Right lobe of liver (tissue), 6 donors: ENCODE data around the gene TXNDC5. TPM values are rescaled to one million over a fixed set of nuclear protein-coding genes. Genes with fewer than 3 reads are reported as not detected.

Source experiments
- ATAC-seq, 4 donors: fragments of 200-7000 bp; cut with Tn5 transposase; one replicate each; pipeline ENCODE4 v1.9.1; 2020; ENCODE audit warnings: mild to moderate bottlenecking in 4 of 4, moderate library complexity in 4 of 4
- DNase-seq, 3 donors: peaks; one replicate each; pipeline ENCODE4 v3.0.0-alpha.2; 2020
- H3K27ac ChIP-seq, 3 donors: fragments of 200-600 bp; one replicate each; pipeline ENCODE4 v1.8.0; 2022
- H3K27me3 ChIP-seq, 2 donors: fragments of 200-600 bp; one replicate each; pipeline ENCODE4 v1.8.0; 2022
- H3K36me3 ChIP-seq, 4 donors: fragments of 200-600 bp; sonication (generic) in 1 of 4; one replicate each; pipeline versions ENCODE4 v1.5.1 to v1.8.0; 2017 to 2022; ENCODE audit warnings: control low read depth in 1 of 4
- H3K4me1 ChIP-seq, 4 donors: fragments of 200-600 bp; sonication (generic) in 1 of 4; one replicate each; pipeline versions ENCODE4 v1.5.1 to v1.8.0; 2017 to 2022; ENCODE audit warnings: control low read depth in 1 of 4
- H3K4me3 ChIP-seq, 3 donors: fragments of 200-600 bp; one replicate each; pipeline ENCODE4 v1.8.0; 2022
- H3K9me3 ChIP-seq, 4 donors: fragments of 200-600 bp; sonication (generic) in 1 of 4; one replicate each; pipeline versions ENCODE4 v1.5.1 to v1.8.0; 2017 to 2022; ENCODE audit warnings: control low read depth in 1 of 4
- POLR2A ChIP-seq: fragments of 450-650 bp; IDR thresholded peaks from one replicate; pipeline ENCODE4 v1.6.1; 2017; ENCODE audit warnings: antibody characterized with exemption, mild to moderate bottlenecking
- WGBS: methylation state at CpG from one replicate; pipeline ENCODE4 v1.1.6; 2018; ENCODE audit warnings: low coverage, low lambda C conversion rate; ENCODE audit not compliant: insufficient coverage; ENCODE audit errors: missing lambda C conversion rate; 5-methylcytosine and 5-hydroxymethylcytosine counted together
- intact Hi-C, 2 donors: fragments of 100-400 bp; cut with DNase I; formaldehyde crosslinking; loops; one replicate each; pipeline versions ENCODE4 v1.11.2 to v1.14.1; 2022
- long read RNA-seq: library from polyadenylated mRNA; unstranded; transcript quantifications from one replicate; pipeline ENCODE4 v2.0.0, GENCODE V29; 2019
- total RNA-seq, 6 experiments: library from RNA; depleted of rRNA in 2 of 6; stranded (reverse); fragments of >200 nt in 2 of 6; fragmentation: NEBNext Ultra II Directional in 3 of 6; extraction: Animal tissue kit (Norgen Biotek cat#: 25700) in 3 of 6; gene quantifications; one replicate each; pipeline versions ENCODE4 v1.1.0 to v1.2.4, GENCODE V29; 2016 to 2023
- TF ChIP-seq, protein P1 (sequence below), 4 donors: fragments of 200-600 bp in 3 of 4; fragments of 450-650 bp in 1 of 4; IDR thresholded peaks; one replicate each; pipeline versions ENCODE4 v1.5.1 to v1.8.0; 2016 to 2022; ENCODE audit warnings: antibody characterized with exemption in 4 of 4, mild to moderate bottlenecking in 2 of 4
- donor health status: DM: no; HTN: yes; CAD: no.
- donor health status: DM: no; HTN: no; CAD: no.
- donor health status: DM: no; HTN: no; CAD: no.
- donor health status: DM: no; HTN: yes; CAD: no.
- donor health status: DM: no; HTN: yes; CAD: no.

TXNDC5 gene
- 100 to 1,000 TPM in 5 of 6 experiments, 10 to 100 TPM in 1; 87.9 to 187 (median 133) TPM for total RNA-seq
- long read RNA-seq, partial matches to known transcripts: 0 of 3 reads
- long read RNA-seq, other reads (novel, unspliced or antisense): 2 of 3 reads

DNA sequence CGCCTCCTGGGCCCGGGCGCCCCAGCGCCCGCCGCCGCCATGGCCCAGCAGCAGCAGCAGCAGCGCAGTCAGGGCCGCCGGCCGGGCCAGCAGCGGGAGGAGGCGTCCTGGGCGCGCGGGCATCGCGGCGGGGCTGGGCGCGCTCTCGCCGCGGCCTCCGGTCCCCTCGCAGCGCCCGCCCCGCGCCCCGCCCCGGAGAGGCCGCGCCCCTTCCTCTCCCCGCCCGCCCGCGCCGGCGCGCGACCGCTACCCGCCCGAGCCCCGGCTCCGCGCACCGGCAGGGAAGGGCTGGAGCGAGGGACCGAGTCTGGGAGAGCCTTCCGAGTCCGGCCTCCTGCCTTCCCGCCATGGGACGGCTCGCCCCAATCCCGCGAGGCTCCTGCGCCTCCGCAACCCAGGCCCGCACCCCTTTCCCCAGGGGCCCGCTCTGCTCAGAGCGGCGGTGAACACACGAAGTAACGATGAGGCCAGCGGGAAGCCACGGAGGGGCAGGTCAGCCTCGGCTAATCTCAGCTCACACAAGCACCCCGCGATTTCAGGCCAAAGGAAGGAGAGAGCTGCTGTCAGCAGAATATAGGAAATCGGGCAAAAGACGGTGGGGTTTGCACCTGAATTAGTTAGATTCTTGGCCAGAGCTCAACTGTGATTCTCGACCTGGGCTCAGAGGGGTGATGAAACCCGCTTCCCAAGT, at the start of gene TXNDC5:
TXNDC5 (minus strand) TSS at position 135 of the 691 bp plus-strand sequence; CDS start at position 123, 12 bp downstream.
- H3K27ac ChIP-seq: peak within 1 kb of the TSS; percentile 66 to 78 (median 75)
- peak; percentile 76 for TF ChIP-seq POLR2A
- TF ChIP-seq, protein P1, sequence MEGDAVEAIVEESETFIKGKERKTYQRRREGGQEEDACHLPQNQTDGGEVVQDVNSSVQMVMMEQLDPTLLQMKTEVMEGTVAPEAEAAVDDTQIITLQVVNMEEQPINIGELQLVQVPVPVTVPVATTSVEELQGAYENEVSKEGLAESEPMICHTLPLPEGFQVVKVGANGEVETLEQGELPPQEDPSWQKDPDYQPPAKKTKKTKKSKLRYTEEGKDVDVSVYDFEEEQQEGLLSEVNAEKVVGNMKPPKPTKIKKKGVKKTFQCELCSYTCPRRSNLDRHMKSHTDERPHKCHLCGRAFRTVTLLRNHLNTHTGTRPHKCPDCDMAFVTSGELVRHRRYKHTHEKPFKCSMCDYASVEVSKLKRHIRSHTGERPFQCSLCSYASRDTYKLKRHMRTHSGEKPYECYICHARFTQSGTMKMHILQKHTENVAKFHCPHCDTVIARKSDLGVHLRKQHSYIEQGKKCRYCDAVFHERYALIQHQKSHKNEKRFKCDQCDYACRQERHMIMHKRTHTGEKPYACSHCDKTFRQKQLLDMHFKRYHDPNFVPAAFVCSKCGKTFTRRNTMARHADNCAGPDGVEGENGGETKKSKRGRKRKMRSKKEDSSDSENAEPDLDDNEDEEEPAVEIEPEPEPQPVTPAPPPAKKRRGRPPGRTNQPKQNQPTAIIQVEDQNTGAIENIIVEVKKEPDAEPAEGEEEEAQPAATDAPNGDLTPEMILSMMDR (IDR thresholded peaks at IDR 0.05): no peak
- no peaks in the 10 kb centered on the region for H3K27me3 ChIP-seq
- no peaks in the 10 kb centered on the region for H3K36me3 ChIP-seq
- DNase-seq (peak; percentile 88 to 91 (median 90)), ATAC-seq (peak; percentile 80 to 87 (median 83))
- H3K4me1 ChIP-seq: peaks cover 0 to 37% (median 6%) of the 10 kb centered on the region in 4 donors
- peak within 1 kb of the TSS; percentile 73 to 75 (median 74) for H3K4me3 ChIP-seq
- intact Hi-C loops: no loop called here
- H3K9me3 ChIP-seq: no peaks in the 10 kb centered on the region
- 0% methylated on average over 8 of the region's 75 CpGs for WGBS

DNA sequence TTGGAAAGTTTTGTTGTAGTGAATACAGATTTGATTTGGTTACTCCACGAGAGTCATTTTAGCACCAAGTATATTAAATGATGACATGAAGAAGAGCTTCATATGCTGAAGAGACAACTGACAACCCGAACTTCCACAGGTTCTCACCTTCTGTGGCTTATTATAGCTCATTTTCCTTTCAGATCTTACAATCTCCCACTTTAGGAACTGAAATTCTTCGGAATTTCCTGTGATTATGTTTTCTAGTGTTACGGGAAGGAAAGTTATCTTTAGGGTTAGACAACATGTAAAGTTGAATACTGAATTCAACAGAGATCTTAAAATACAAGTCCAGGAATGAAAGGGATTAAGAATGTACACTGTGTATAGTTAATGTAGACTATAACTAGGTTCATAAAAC, 49.6 kb upstream of the TXNDC5 start:
- ATAC-seq (no peak), DNase-seq (no peak)
- intact Hi-C loops: no loop called here
- Histone ChIP-seq H3K36me3 (no peaks in the 10 kb centered on the region), H3K27ac (no peak overlapping the region), H3K4me1 (no peaks in the 10 kb centered on the region), H3K4me3 (no peak overlapping the region), H3K9me3 (no peaks in the 10 kb centered on the region), H3K27me3 (no peaks in the 10 kb centered on the region)
- TF ChIP-seq, protein P1 (IDR thresholded peaks at IDR 0.05): no peak
- no peak for TF ChIP-seq POLR2A
- WGBS: 49% methylated on average over 4 of the region's 4 CpGs

DNA sequence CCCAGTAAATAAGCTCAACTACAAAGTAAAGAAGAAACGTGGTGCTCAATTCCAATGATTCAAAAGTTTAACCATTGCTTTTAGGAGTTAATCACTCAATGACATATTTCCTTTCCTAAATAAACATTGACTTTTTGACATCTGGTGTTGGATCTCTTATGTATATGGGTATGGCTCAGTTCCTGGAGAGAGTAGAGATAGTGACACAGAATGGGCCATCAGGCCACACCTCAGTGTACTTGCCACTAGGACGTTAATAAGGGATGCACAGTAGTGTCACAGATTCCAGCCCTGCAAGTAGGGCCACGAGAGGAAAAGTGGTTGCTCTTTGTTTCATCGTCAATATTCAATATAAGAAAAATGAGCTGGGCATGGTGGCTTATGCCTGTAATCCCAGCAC, 48.9 kb upstream of the TXNDC5 start:
- H3K4me1 ChIP-seq: no peaks in the 10 kb centered on the region
- H3K9me3 ChIP-seq: no peaks in the 10 kb centered on the region
- no peak for ATAC-seq
- H3K4me3 ChIP-seq: no peak overlapping the region
- H3K36me3 ChIP-seq: no peaks in the 10 kb centered on the region
- no peak overlapping the region for H3K27ac ChIP-seq
- DNase-seq: no peak
- no peak for TF ChIP-seq POLR2A
- TF ChIP-seq, protein P1 (IDR thresholded peaks at IDR 0.05): no peak
- intact Hi-C loops: no loop called here
- no peaks in the 10 kb centered on the region for H3K27me3 ChIP-seq
- 73% methylated on average over 4 of the region's 4 CpGs for WGBS

DNA sequence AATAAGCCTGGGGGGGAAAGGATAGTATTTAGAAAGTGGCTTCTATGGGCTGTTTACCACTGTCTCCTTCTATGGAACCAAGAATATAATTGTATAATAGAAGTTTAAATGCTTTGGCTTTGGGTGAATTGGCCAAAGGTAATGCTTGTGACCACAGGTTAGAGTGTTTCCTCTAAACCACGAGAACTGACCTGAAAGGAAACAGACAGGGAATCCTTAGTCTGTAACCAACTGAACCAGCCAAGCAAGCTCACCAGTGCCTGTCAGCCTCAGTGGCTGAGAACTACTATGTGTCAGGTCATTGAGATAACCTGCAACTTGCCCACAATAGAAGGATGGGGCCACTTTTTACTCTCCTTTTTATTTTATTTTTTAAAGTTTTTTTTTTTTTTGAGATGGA, 47.9 kb upstream of the TXNDC5 start:
- Histone ChIP-seq H3K4me3 (no peak overlapping the region), H3K36me3 (no peaks in the 10 kb centered on the region), H3K9me3 (no peaks in the 10 kb centered on the region), H3K27me3 (no peaks in the 10 kb centered on the region), H3K4me1 (no peaks in the 10 kb centered on the region), H3K27ac (no peak overlapping the region)
- 83% methylated on average over 1 of the region's 1 CpG for WGBS
- ATAC-seq: no peak
- no peak for DNase-seq
- no peak for TF ChIP-seq POLR2A
- TF ChIP-seq, protein P1 (IDR thresholded peaks at IDR 0.05): no peak
- intact Hi-C loops: no loop called here
